AG04449 (cell line): ENCODE results near the gene BAHCC1.

ENCODE experiments used
- CTCF ChIA-PET: fragments of 350-600 bp; formaldehyde crosslinking; extraction: SDS; loops from one replicate; lab custom pipeline; 2021; ENCODE audit warnings: antibody characterized with exemption; lab: Yijun Ruan, JAX
- POLR2A ChIA-PET: fragments of 400-600, 350-600 bp; formaldehyde crosslinking; extraction: SDS; loops from one replicate; lab custom pipeline; 2020; ENCODE audit warnings: antibody characterized with exemption, inconsistent platforms; lab: Yijun Ruan, JAX
- DNase-seq: peaks from one replicate; pipeline ENCODE4 v3.0.0-alpha.2; 2010; ENCODE audit warnings: low read depth, low spot score
- H3K4me3 ChIP-seq: 2 replicates; pipeline ENCODE4 v1.5.1; 2011; ENCODE audit warnings: low read depth, mild to moderate bottlenecking, control low read depth, low read length
- TF ChIP-seq, protein P1 (sequence below): IDR thresholded peaks from one replicate; pipeline ENCODE4 v1.5.1; 2011; ENCODE audit warnings: mild to moderate bottlenecking, moderate library complexity, low read length, control low read depth, inconsistent platforms; ENCODE audit not compliant: insufficient read depth; ENCODE audit errors: missing control alignments

Gene BAHCC1

DNA sequence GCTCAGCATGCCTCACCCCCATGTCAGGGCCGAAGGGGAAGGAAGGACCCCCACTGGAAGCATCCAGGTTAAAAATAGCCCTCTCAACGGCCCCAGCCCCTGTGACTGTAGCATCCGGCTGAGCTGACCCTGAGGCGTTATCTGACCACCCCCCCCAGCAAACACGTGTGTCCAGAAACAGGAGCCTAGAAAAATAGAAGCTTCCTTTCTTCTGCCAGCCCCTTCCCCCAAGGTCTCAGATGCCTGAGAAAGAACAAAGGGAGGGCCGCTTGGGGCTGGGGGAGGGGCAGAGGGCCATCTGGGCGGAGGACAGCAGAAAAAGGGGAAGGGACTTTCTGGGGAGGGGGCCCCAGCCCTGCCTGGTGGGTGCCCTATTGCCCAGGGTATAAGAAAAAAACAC is 61.5 kb downstream of the BAHCC1 start:
- CTCF ChIA-PET = interaction anchor here (1.0 kb wide), 2 partner anchors 16 to 27 kb away, joined by 3 read pairs; no protein-coding TSS in a partner anchor
- TF ChIP-seq, protein P1, sequence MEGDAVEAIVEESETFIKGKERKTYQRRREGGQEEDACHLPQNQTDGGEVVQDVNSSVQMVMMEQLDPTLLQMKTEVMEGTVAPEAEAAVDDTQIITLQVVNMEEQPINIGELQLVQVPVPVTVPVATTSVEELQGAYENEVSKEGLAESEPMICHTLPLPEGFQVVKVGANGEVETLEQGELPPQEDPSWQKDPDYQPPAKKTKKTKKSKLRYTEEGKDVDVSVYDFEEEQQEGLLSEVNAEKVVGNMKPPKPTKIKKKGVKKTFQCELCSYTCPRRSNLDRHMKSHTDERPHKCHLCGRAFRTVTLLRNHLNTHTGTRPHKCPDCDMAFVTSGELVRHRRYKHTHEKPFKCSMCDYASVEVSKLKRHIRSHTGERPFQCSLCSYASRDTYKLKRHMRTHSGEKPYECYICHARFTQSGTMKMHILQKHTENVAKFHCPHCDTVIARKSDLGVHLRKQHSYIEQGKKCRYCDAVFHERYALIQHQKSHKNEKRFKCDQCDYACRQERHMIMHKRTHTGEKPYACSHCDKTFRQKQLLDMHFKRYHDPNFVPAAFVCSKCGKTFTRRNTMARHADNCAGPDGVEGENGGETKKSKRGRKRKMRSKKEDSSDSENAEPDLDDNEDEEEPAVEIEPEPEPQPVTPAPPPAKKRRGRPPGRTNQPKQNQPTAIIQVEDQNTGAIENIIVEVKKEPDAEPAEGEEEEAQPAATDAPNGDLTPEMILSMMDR = no peak
- POLR2A ChIA-PET = no interaction called here

DNA sequence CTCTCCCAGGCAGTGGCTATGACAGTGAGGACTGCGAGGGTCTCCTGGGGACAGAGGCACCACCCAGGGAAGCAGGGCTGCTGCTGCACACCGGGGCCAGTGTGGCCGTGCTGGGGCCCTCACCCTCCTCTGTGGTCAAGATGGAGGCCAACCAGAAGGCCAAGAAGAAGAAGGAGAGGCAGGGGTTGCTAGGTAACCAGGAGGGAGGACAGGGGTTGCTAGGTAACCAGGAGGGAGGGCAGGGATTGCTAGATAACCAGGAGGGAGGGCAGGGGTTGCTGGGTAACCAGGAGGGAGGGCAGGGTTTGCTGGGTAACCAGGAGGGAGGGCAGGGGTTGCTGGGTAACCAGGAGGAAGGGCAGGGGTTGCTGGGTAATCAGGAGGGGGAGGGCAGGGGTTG is 62.1 kb downstream of the BAHCC1 start:
- no peak overlapping the region for H3K4me3 ChIP-seq
- no peak for DNase-seq
- TF ChIP-seq, protein P1 = no peak
- ChIA-PET POLR2A (no interaction called here), CTCF (no interaction called here)

More for the DNA sequence above, 61.5 kb downstream of the BAHCC1 start:
- no peak overlapping the region for H3K4me3 ChIP-seq
- DNase-seq = no peak

DNA sequence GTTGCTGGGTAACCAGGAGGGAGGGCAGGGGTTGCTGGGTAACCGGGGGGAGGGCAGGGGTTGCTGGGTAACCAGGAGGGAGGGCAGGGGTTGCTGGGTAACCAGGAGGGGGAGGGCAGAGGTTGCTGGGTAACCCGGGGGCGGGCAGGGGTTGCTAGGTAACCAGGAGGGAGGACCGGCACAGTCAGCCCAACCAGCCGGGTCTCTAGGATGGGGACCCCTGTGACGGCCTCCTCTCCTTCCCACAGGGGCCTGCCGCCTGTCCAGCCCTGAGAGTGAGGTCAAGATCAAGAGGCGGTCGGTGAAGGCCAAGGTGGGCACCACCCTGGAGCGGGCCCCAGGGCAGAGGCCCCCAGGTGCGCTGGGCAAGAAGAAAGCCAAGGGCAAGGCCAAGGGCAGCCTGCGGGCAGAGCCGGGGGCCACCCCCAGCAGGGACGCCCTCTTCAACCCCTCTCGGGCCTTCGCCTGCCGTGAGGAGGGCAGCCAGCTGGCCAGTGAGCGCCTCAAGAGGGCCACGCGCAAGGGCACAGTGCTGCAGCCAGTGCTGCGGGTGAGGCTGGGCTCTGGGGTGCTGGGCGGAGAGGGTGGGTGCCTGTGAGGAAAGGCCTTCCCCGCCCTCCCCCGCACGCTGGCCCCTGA is 62.8 kb downstream of the BAHCC1 start:
- DNase-seq = no peak
- POLR2A ChIA-PET = interaction anchor here (0.5 kb wide), 1 partner anchor 29 kb away, joined by 3 read pairs; no protein-coding TSS in a partner anchor
- TF ChIP-seq, protein P1 = no peak
- CTCF ChIA-PET = no interaction called here
- no peak overlapping the region for H3K4me3 ChIP-seq

DNA sequence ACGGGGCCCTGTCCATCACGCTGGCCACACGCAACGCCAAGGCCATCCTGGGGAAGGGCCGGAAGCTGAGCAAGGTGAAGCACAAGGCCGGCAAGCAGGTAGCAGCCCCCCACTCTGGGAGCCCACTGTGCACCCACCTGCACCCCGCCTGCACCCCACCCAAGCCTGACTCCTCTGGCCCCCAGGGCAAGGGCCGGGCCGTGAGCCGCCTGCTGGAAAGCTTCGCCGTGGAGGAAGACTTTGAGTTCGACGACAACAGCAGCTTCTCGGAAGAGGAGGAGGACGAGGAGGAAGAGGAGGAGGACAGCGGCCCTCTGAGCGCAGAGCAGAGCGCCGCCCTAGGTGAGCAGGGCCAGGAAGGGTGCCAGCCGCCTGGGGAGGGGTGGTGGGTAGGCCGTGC is 63.4 kb downstream of the BAHCC1 start:
- POLR2A ChIA-PET = interaction anchor here (0.5 kb wide), 1 partner anchor 29 kb away, joined by 3 read pairs; no protein-coding TSS in a partner anchor
- CTCF ChIA-PET = no interaction called here
- H3K4me3 ChIP-seq = no peak overlapping the region

DNA sequence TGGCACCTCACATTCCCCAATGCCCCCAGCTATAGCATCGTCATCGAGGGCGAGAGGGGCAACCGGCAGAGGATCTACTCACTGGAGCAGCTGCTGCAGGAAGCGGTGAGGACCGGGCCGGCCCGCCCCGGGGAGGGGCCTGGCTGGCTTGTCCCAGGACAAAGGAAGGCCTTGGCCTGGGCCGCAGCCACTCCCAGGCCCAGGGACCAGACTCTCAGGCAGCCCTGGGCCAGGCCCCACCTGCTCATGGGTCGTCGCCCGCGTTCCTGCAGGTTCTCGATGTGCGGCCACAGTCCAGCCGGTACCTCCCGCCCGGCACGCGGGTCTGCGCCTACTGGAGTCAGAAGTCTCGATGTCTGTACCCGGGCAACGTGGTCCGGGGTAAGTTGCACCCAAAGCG is 64.0 kb downstream of the BAHCC1 start:
- H3K4me3 ChIP-seq = no peak overlapping the region
- TF ChIP-seq, protein P1 = no peak
- DNase-seq = no peak
- POLR2A ChIA-PET = no interaction called here
- CTCF ChIA-PET = interaction anchor here (1.5 kb wide), 1 partner anchor 14 kb away, joined by 3 read pairs; no protein-coding TSS in a partner anchor

More for the DNA sequence above, 63.4 kb downstream of the BAHCC1 start:
- TF ChIP-seq, protein P1 = no peak
- no peak for DNase-seq

DNA sequence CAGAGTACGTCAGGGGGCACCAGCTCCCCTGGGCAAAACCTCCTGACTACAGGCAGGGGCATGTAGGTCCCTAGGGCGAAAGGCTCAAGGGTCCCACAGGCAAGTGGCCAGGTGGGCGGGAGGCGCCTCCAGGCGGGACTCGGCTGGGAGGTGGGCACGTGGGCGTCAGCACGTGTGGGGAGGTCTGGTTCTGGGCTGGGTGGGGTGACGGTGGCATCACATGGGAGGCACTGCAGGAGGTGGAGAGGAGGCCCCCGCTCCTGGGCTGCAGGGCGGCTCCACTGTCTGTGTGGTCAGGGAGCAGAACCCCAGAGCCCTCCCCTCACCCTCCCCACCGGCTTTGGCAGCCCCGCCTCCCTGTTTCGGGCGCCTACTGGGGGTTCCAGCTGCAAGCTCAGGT is 64.6 kb downstream of the BAHCC1 start:
- TF ChIP-seq, protein P1 = no peak

More for the DNA sequence above, 64.6 kb downstream of the BAHCC1 start:
- H3K4me3 ChIP-seq = no peak overlapping the region
- POLR2A ChIA-PET = no interaction called here
- CTCF ChIA-PET = interaction anchor here (1.1 to 1.5 kb wide), 3 partner anchors 12 to 19 kb away, joined by 3 to 5 read pairs (median 3); no protein-coding TSS in a partner anchor
- DNase-seq = no peak
